GM19395 (cell line): ENCODE data around the gene MYO9B.
A peak's percentile ranks its signal among the peaks of the same experiment; 100 is the strongest.

Experiments used
- ATAC-seq: cut with Tn5 transposase; IDR thresholded peaks from one replicate; pipeline ENCODE4 v1.9.1; 2021; ENCODE audit warnings: mild to moderate bottlenecking, moderate library complexity; ENCODE audit not compliant: unreplicated experiment

The MYO9B gene

DNA sequence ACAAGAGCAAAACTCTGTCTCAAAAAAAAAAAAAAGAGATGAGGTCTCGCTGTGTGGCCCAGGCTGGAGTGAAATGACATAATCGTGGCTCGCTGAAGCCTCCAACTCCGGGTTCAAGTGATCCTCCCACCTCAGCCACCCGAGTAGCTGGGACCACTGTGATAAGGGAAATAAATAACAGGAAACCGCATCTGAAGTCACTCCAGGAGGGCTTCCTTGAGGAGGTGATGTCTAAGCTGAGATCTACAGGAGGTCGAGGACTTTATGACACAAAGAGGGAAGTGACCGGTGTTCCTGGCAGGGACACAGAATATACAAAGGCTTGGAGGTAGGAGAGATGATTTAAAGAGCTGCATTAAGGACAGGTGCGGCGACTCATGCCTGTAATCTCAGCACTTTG, 179.1 kb downstream of the MYO9B start:
- ATAC-seq: no peak

DNA sequence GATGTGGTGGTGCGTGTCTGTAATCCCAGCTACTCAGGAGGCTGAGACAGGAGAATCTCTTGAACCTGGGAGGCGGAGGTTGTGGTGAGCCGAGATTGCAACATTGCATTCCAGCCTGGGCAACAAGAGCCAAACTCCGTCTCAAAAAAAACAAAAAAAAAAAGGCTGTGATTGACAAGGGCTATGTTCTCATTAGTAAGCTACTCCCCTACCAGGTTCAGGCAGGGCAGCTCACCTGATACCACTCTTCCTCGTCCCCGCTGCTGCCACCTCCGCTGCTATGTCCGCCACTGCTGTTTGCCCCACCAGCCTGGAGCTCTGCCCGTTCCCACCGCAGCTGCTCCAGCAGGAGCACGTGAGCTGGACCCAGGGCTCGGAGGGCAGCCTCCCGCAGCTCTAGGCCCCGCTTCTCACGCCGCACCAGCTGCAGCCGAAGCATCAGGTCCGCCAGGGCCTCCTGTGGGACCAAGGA, 179.6 kb downstream of the MYO9B start:
- no peak for ATAC-seq

DNA sequence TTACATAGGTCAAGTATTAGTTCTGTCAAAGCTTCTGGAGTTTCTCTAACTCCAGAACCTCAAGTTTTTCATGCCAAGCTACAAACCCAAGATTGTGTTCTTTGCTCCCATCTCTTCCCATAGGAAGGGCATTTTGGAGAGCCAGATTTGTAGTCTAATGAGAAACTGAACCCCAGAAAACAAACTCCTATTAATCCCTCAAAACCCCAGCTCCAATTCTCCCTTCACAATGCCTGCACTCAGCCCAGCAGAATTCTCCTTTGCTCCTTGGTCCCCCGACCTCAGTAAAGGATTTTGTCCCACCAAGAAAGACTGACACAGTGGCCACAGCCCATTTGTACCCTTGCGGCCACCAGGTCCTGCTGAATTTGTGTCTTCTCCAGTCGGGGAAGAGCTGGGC, 180.6 kb downstream of the MYO9B start:
- ATAC-seq: no peak

DNA sequence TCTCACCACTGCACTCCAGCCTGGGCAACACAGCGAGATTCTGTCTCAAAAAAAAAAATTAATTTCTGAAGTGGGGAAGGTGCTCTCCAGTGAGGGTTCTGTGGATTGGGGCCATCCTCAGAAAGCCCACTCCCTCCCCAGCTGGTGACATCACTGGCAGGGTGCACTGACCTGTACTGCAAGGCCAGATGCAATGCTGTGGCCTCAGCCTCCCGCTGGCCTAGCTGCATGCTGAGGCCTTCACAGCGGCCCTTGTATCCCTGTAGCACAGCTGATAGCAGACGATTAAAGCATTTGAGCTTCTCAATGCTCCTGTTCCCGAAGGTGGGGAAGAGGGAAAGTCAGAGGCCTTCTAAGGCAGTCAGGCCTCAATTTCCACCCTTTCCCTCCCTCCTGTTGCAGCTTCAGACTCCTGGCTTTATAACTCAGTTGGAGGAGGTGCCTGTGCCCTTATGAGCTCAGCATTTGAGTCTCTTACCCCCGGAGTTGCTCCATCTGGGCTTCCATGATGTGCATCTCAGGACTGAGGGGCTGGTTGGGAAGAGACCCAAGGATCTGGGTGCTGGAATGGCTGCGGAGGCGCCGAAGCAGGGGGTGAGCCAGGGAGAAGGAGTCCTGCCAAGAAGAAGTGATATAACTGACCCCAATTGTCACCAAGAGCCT, 183.7 kb downstream of the MYO9B start:
- no peak for ATAC-seq

DNA sequence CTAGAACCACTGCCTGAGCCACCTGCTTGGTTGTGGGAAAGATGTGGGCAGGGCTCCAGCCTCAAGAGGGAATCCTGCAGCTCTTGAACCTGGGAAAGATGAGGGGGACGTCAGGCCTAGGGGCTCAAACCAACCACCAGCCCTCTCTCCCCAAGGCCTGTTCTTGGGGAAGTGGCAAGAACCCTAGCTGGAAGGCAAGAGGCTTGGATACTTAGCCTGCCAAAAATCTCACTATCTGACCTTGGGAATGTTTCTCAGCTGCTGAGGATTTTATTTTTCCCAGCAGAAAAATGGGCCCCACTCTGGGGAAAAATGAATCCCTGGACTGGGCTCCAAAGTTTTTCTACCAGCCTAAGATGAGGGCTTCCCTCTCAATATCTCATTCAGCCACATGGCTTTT, 184.4 kb downstream of the MYO9B start:
- ATAC-seq: no peak

DNA sequence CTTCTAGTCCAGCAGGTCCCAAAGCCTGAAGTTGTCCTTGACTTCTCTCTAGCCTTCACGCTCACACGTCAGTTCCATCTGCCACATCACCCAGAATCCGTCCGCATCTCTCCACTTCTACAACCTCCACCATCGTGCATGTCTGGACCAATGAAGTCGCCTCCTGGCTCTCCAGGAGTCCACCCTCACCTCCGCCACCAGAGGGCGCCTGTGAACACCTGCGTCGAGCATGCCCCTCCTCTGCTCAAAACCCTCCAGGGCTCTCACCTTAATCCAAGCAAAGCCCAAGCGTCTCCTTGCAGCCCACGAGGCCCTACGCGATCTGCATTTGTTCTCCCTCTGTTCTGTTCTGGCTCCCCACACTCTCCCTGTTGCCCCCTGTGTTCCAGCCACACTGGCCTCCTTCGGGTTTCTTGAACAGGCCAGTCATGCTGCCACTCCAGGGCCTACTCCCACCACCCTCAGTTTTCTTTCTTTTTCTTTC, 185.3 kb downstream of the MYO9B start:
- ATAC-seq: peak; percentile 86

DNA sequence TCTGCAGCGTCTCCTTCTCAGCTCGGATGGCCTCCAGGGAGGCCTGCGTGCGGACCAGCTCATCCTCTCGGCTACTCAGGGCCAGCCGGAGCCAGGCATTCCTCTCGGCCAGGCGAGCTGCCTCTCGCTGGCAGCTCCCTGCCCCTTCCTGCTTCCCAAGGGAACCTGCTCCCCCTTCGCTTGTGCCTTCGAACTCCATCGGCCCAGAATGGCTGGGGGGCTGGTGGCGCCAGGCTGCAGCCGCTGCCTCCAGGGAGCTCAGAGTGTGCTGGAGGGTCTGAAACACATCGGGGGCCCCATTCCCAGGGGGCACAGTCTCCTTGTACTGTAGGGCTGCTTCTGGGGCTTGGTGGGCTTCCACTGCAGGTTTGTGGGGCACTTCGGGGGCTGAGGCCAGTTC, 187.0 kb downstream of the MYO9B start:
- no peak for ATAC-seq
